IMR-90 (cell line): Measurements from ENCODE around the gene CDH23. TPM values are rescaled to one million over a fixed set of nuclear protein-coding genes. Genes with fewer than 3 reads are reported as not detected.

Experiments used
- ATAC-seq: fragments of 200-7000 bp; cut with Tn5 transposase; 2 replicates; pipeline ENCODE4 v1.9.1; 2020; ENCODE audit warnings: low read depth, mild to moderate bottlenecking, moderate library complexity
- BruUV-seq: library from RNA; stranded (reverse); fragments of 400-500 nt; replicated peaks from 2 replicates; lab custom pipeline; 2021; lab: Mats Ljungman, UMichigan
- CTCF ChIA-PET: fragments of 300-600 bp; formaldehyde crosslinking; extraction: SDS; loops from one replicate; lab custom pipeline; 2021; ENCODE audit warnings: antibody characterized with exemption; lab: Yijun Ruan, JAX
- POLR2A ChIA-PET: fragments of 300-600 bp; sonication (Branson Sonifier 250); formaldehyde crosslinking; loops from one replicate; lab custom pipeline; 2022; ENCODE audit warnings: antibody characterized with exemption; ENCODE audit not compliant: unreplicated experiment; lab: Charles Lee
- DNase-seq: peaks from one replicate; pipeline ENCODE4 v3.0.0; 2013
- H2AFZ ChIP-seq: replicated peaks from 2 replicates; pipeline ENCODE3; 2013; ENCODE audit warnings: low read length, mild to moderate bottlenecking; ENCODE audit not compliant: poor library complexity
- H2AK5ac ChIP-seq: 2 replicates; pipeline ENCODE4 v1.6.1; 2013; ENCODE audit warnings: low read depth, low read length, inconsistent platforms
- H2AK9ac ChIP-seq: replicated peaks from 2 replicates; pipeline ENCODE3; 2013; ENCODE audit warnings: mild to moderate bottlenecking, low read depth, low read length, moderate library complexity; ENCODE audit not compliant: poor library complexity
- H2BK120ac ChIP-seq: 2 replicates; pipeline ENCODE4 v1.6.1; 2013; ENCODE audit warnings: low read depth, low read length, inconsistent platforms
- H2BK15ac ChIP-seq: 3 replicates; pipeline ENCODE4 v1.6.1; 2013; ENCODE audit warnings: low read depth, low read length, inconsistent platforms
- H2BK20ac ChIP-seq: 2 replicates; pipeline ENCODE4 v1.6.1; 2013; ENCODE audit warnings: low read depth, mild to moderate bottlenecking, inconsistent platforms, low read length, moderate library complexity
- H2BK5ac ChIP-seq: 2 replicates; pipeline ENCODE4 v1.6.1; 2013; ENCODE audit warnings: mild to moderate bottlenecking, low read depth, low read length, inconsistent platforms; ENCODE audit not compliant: poor library complexity, severe bottlenecking
- H3K14ac ChIP-seq: replicated peaks from 2 replicates; pipeline ENCODE4 v1.6.1; 2013; ENCODE audit warnings: low read depth, low read length, inconsistent platforms
- H3K18ac ChIP-seq: 2 replicates; pipeline ENCODE4 v1.6.1; 2013; ENCODE audit warnings: low read depth, low read length, control low read depth
- H3K23ac ChIP-seq: 2 replicates; pipeline ENCODE4 v1.6.1; 2013; ENCODE audit warnings: low read depth, low read length, inconsistent platforms
- H3K27ac ChIP-seq: 2 replicates; pipeline ENCODE4 v1.5.1; 2013; ENCODE audit warnings: mild to moderate bottlenecking, control low read depth, low read length; ENCODE audit not compliant: insufficient read depth
- H3K27me3 ChIP-seq: 2 replicates; pipeline ENCODE4 v1.6.1; 2013; ENCODE audit warnings: low read length; ENCODE audit not compliant: control insufficient read depth, insufficient read depth
- H3K36me3 ChIP-seq: 2 replicates; pipeline ENCODE4 v1.6.1; 2013; ENCODE audit warnings: low read length, mixed read lengths; ENCODE audit not compliant: control insufficient read depth, insufficient read depth
- H3K4ac ChIP-seq: 2 replicates; pipeline ENCODE4 v1.6.1; 2013; ENCODE audit warnings: low read depth, low read length, inconsistent platforms
- H3K4me1 ChIP-seq: 2 replicates; pipeline ENCODE4 v1.6.1; 2013; ENCODE audit warnings: low read length, mixed read lengths; ENCODE audit not compliant: control insufficient read depth, insufficient read depth
- H3K4me2 ChIP-seq: 2 replicates; pipeline ENCODE4 v1.6.1; 2013; ENCODE audit warnings: low read depth, mild to moderate bottlenecking, control low read depth, low read length, moderate library complexity
- H3K4me3 ChIP-seq: 2 replicates; pipeline ENCODE4 v1.5.1; 2013; ENCODE audit warnings: low read depth, mild to moderate bottlenecking, control low read depth, low read length, moderate library complexity; ENCODE audit not compliant: insufficient read depth
- H3K56ac ChIP-seq: 2 replicates; pipeline ENCODE4 v1.6.1; 2013; ENCODE audit warnings: low read length, inconsistent platforms; ENCODE audit not compliant: insufficient read depth; ENCODE audit errors: extremely low read depth
- H3K79me1 ChIP-seq, 2 experiments: 2 replicates each; pipeline ENCODE4 v1.6.1; 2013; ENCODE audit warnings: low read length in 2 of 2, inconsistent platforms in 1 of 2, low read depth in 1 of 2
- H3K9ac ChIP-seq: 2 replicates; pipeline ENCODE4 v1.6.1; 2013; ENCODE audit warnings: low read depth, low read length, control low read depth
- H3K9me1 ChIP-seq: 2 replicates; pipeline ENCODE4 v1.6.1; 2013; ENCODE audit warnings: low read length, inconsistent platforms; ENCODE audit not compliant: insufficient read depth
- H3K9me3 ChIP-seq: 2 replicates; pipeline ENCODE4 v1.6.1; 2013; ENCODE audit warnings: low read length; ENCODE audit not compliant: control insufficient read depth, insufficient read depth
- H4K20me1 ChIP-seq: 2 replicates; pipeline ENCODE4 v1.6.1; 2013; ENCODE audit warnings: low read length, inconsistent platforms; ENCODE audit not compliant: insufficient read depth
- H4K5ac ChIP-seq: 2 replicates; pipeline ENCODE4 v1.6.1; 2013; ENCODE audit warnings: mild to moderate bottlenecking, low read depth, low read length, control low read depth
- H4K8ac ChIP-seq, 2 experiments: 2 replicates each; pipeline ENCODE4 v1.6.1; 2013; ENCODE audit warnings: low read depth in 2 of 2, low read length in 2 of 2, control low read depth in 1 of 2, inconsistent platforms in 1 of 2
- H4K91ac ChIP-seq: 2 replicates; pipeline ENCODE4 v1.6.1; 2013; ENCODE audit warnings: low read depth, low read length, inconsistent platforms; ENCODE audit not compliant: insufficient read depth
- BHLHE40 ChIP-seq: fragments of 150-350 bp; IDR thresholded peaks from 2 replicates; pipeline ENCODE4 v1.6.1; 2016; ENCODE audit warnings: mild to moderate bottlenecking, low read depth, low read length
- CEBPB ChIP-seq: IDR thresholded peaks from 2 replicates; pipeline ENCODE4 v1.6.1; 2012; ENCODE audit warnings: low read depth, low read length, improper control_type of control experiment
- CHD1 ChIP-seq: IDR thresholded peaks from 2 replicates; pipeline ENCODE4 v1.6.1; 2012; ENCODE audit warnings: low read depth, low read length, improper control_type of control experiment
- CTCF ChIP-seq: conservative IDR thresholded peaks from 2 replicates; pipeline ENCODE4 v1.5.1; 2012; ENCODE audit warnings: mild to moderate bottlenecking, low read depth, low read length, improper control_type of control experiment
- ELK1 ChIP-seq: fragments of 150-350 bp; IDR thresholded peaks from 2 replicates; pipeline ENCODE4 v1.6.1; 2016; ENCODE audit warnings: low read depth, mild to moderate bottlenecking, low read length, moderate library complexity, borderline replicate concordance
- MAFK ChIP-seq: IDR thresholded peaks from 2 replicates; pipeline ENCODE4 v1.6.1; 2012; ENCODE audit warnings: low read depth, low read length, improper control_type of control experiment
- NFE2L2 ChIP-seq: fragments of 150-350 bp; IDR thresholded peaks from 2 replicates; pipeline ENCODE4 v1.6.1; 2016; ENCODE audit warnings: low read depth, mild to moderate bottlenecking, low read length
- POLR2A ChIP-seq: IDR thresholded peaks from 2 replicates; pipeline ENCODE4 v1.6.1; 2012; ENCODE audit warnings: mild to moderate bottlenecking, low read depth, low read length
- RAD21 ChIP-seq: IDR thresholded peaks from 2 replicates; pipeline ENCODE4 v1.6.1; 2012; ENCODE audit warnings: low read length, improper control_type of control experiment
- RCOR1 ChIP-seq: IDR thresholded peaks from 2 replicates; pipeline ENCODE4 v1.6.1; 2012; ENCODE audit warnings: mild to moderate bottlenecking, low read length, improper control_type of control experiment; ENCODE audit not compliant: insufficient replicate concordance
- RFX5 ChIP-seq: IDR thresholded peaks from 2 replicates; pipeline ENCODE4 v1.8.0; 2012; ENCODE audit warnings: low read depth, mild to moderate bottlenecking, low read length, moderate library complexity
- SMC3 ChIP-seq: fragments of 150-350 bp; IDR thresholded peaks from 2 replicates; pipeline ENCODE4 v1.6.1; 2016; ENCODE audit warnings: low read depth, mild to moderate bottlenecking, antibody characterized with exemption, low read length, moderate library complexity
- USF2 ChIP-seq: fragments of 150-350 bp; IDR thresholded peaks from 2 replicates; pipeline ENCODE4 v1.6.1; 2017; ENCODE audit warnings: mild to moderate bottlenecking, antibody characterized with exemption, low read length, low read depth
- WGBS, 2 experiments: methylation state at CpG; one replicate each; pipeline versions ENCODE4 v1.1.5 to v1.1.7; 2013; ENCODE audit warnings: missing lambda C conversion rate in 2 of 2; ENCODE audit not compliant: insufficient read length in 1 of 2; ENCODE audit errors: extremely low coverage in 2 of 2; 5-methylcytosine and 5-hydroxymethylcytosine counted together
- dilution Hi-C: fragments of 300-500 bp; cut with HindIII; formaldehyde crosslinking; loops from one replicate; pipeline ENCODE4 v1.14.3; 2018; ENCODE audit warnings: low sequenced_read_pairs; ENCODE audit not compliant: unreplicated experiment
- in situ Hi-C: fragments of 300-500 bp; cut with MboI; formaldehyde crosslinking; loops from 3 replicates; pipeline ENCODE4 v1.14.3; 2019; ENCODE audit warnings: low sequenced_read_pairs, inconsistent platforms, mixed read lengths
- intact Hi-C: fragments of 100-400 bp; cut with micrococcal nuclease; formaldehyde crosslinking; loops from 2 replicates; pipeline ENCODE4 v1.10.0; 2022
- polyA plus RNA-seq, 3 experiments: library from polyadenylated mRNA; depleted of rRNA; stranded (reverse); fragments of >200 nt; gene quantifications; 2 replicates each; pipeline ENCODE4 v1.2.3, GENCODE V29; 2012; ENCODE audit warnings: low replicate concordance in 1 of 3
- total RNA-seq: library from RNA; depleted of rRNA; stranded (reverse); fragments of >200 nt; gene quantifications from 2 replicates; pipeline ENCODE4 v1.2.3, GENCODE V29; 2012

The CDH23 gene
- total and polyA plus RNA-seq, 2 of the 4 experiments (the other 2 are of a cell fraction) = under 0.01 to 0.03 TPM

- CTCF ChIA-PET = interaction anchor here (1.1 kb wide), 1 partner anchor 37 kb away, joined by 3 read pairs; no protein-coding TSS in a partner anchor
- no CpG with 5 or more reads among the region's 1 CpG for WGBS, 2 experiments
- H2BK20ac ChIP-seq = no peak overlapping the region
- no peak overlapping the region for H2BK120ac ChIP-seq
- POLR2A ChIA-PET = no interaction called here
- no peak overlapping the region for H4K91ac ChIP-seq
- H2AFZ ChIP-seq = no peak overlapping the region
- H4K5ac ChIP-seq = no peak overlapping the region
- H3K18ac ChIP-seq = no peak overlapping the region
- no peak overlapping the region for H2AK9ac ChIP-seq
- DNase-seq (no peak), ATAC-seq (no peak)
- intact Hi-C loops = no loop called here
- no peaks in the 10 kb centered on the region for H3K79me1 ChIP-seq
- H3K36me3 ChIP-seq = no peaks in the 10 kb centered on the region
- TF ChIP-seq RCOR1 = no peak
- no peak for TF ChIP-seq CHD1
- no peak for TF ChIP-seq ELK1
- no peak for TF ChIP-seq CEBPB
- no peak for TF ChIP-seq CTCF
- no peak for TF ChIP-seq BHLHE40
- no peak for TF ChIP-seq NFE2L2
- TF ChIP-seq SMC3 = no peak
- no peak for TF ChIP-seq MAFK
- no peak for TF ChIP-seq RFX5
- no peak for TF ChIP-seq POLR2A
- no peak for TF ChIP-seq RAD21
- TF ChIP-seq USF2 = no peak
- no peaks in the 10 kb centered on the region for H3K9me1 ChIP-seq
- no peak overlapping the region for H4K8ac ChIP-seq
- H3K4me2 ChIP-seq = no peak overlapping the region
- H4K20me1 ChIP-seq = no peaks in the 10 kb centered on the region; the same call in 1 of the 2 replicates
- H2BK5ac ChIP-seq = no peak overlapping the region
- dilution Hi-C loops = no loop called here
- no peak overlapping the region for H3K27ac ChIP-seq
- H3K9me3 ChIP-seq = no peaks in the 10 kb centered on the region
- H3K4me3 ChIP-seq = no peak overlapping the region
- in situ Hi-C loops = no loop called here
- H2AK5ac ChIP-seq = no peak overlapping the region
- H3K14ac ChIP-seq = no peak overlapping the region
- H3K27me3 ChIP-seq = peaks cover 31% of the 10 kb centered on the region
- no peak overlapping the region for H3K56ac ChIP-seq
- no peaks in the 10 kb centered on the region for H3K4me1 ChIP-seq
- H3K23ac ChIP-seq = no peak overlapping the region
- no peak overlapping the region for H3K9ac ChIP-seq
- BruUV-seq = no TSS peak
- no peak overlapping the region for H3K4ac ChIP-seq
- H2BK15ac ChIP-seq = no peak overlapping the region
Measured at GRCh38 chr10:71487726-71488125, 91.0 kb downstream of the CDH23 start.
